GM21360 (cell line): ENCODE measurements around the gene ADGRD1.
"Not testable (repeated sequence)": the region's sequence is repeated elsewhere in the genome, so short reads cannot be mapped to it uniquely, and the experiment has no call there.

Experiments used
- ATAC-seq: cut with Tn5 transposase; IDR thresholded peaks from one replicate; pipeline ENCODE4 v1.9.1; 2021; ENCODE audit warnings: mild to moderate bottlenecking, moderate library complexity; ENCODE audit not compliant: unreplicated experiment

ADGRD1 gene

GRCh38 chr12:130953771-130954543, at the start of gene ADGRD1:
ADGRD1 (plus strand) TSS chr12:130953907; CDS start chr12:130954466, 559 bp downstream.
- no peak for ATAC-seq

- ATAC-seq = no peak
Observed at GRCh38 chr12:130904064-130904463, 49.6 kb upstream of the ADGRD1 start.

GRCh38 chr12:130904936-130905455, 48.7 kb upstream of the ADGRD1 start:
- not testable (repeated sequence) for ATAC-seq

- no peak for ATAC-seq
Observed at GRCh38 chr12:130909111-130909510, 44.6 kb upstream of the ADGRD1 start.

- no peak for ATAC-seq
Observed at GRCh38 chr12:130911193-130911592, 42.5 kb upstream of the ADGRD1 start.

GRCh38 chr12:130911933-130912332, 41.8 kb upstream of the ADGRD1 start:
- no peak for ATAC-seq

GRCh38 chr12:130916241-130916911, 37.3 kb upstream of the ADGRD1 start:
- ATAC-seq = no peak

GRCh38 chr12:130917607-130918006, 36.1 kb upstream of the ADGRD1 start:
- no peak for ATAC-seq

- no peak for ATAC-seq
Observed at GRCh38 chr12:130919086-130919485, 34.6 kb upstream of the ADGRD1 start.

- no peak for ATAC-seq
Observed at GRCh38 chr12:130920119-130920703, 33.5 kb upstream of the ADGRD1 start.

- no peak for ATAC-seq
Observed at GRCh38 chr12:130920723-130921381, 32.9 kb upstream of the ADGRD1 start.

GRCh38 chr12:130922511-130922953, 31.2 kb upstream of the ADGRD1 start:
- no peak for ATAC-seq

GRCh38 chr12:130924966-130925665, 28.6 kb upstream of the ADGRD1 start:
- no peak for ATAC-seq

GRCh38 chr12:130925666-130926015, 28.1 kb upstream of the ADGRD1 start:
- no peak for ATAC-seq

GRCh38 chr12:130929363-130929762, 24.3 kb upstream of the ADGRD1 start:
- ATAC-seq = no peak

GRCh38 chr12:130932061-130932930, 21.4 kb upstream of the ADGRD1 start:
- ATAC-seq = no peak

- ATAC-seq = no peak
Observed at GRCh38 chr12:130933269-130933995, 20.3 kb upstream of the ADGRD1 start.

- no peak for ATAC-seq
Observed at GRCh38 chr12:130934753-130935152, 19.0 kb upstream of the ADGRD1 start.

GRCh38 chr12:130936561-130936960, 17.1 kb upstream of the ADGRD1 start:
- no peak for ATAC-seq
